HG02571 (cell line): ENCODE results near the gene RPL28.
"Not testable (repeated sequence)": the region's sequence is repeated elsewhere in the genome, so short reads cannot be mapped to it uniquely, and the experiment has no call there.

Source experiments
- ATAC-seq: cut with Tn5 transposase; IDR thresholded peaks from one replicate; pipeline ENCODE4 v1.9.1; 2021; ENCODE audit warnings: mild to moderate bottlenecking, moderate library complexity; ENCODE audit not compliant: unreplicated experiment

The RPL28 gene

GRCh38 chr19:55391191-55391670 is 5.5 kb downstream of the RPL28 start:
- no peak for ATAC-seq

- no peak for ATAC-seq
Observed at GRCh38 chr19:55391702-55392615, 6.2 kb downstream of the RPL28 start.

- no peak for ATAC-seq
Observed at GRCh38 chr19:55392820-55393761, 7.4 kb downstream of the RPL28 start.

- ATAC-seq = no peak
Observed at GRCh38 chr19:55398200-55398925, 12.6 kb downstream of the RPL28 start.

- no peak for ATAC-seq
Observed at GRCh38 chr19:55400281-55401087, 14.8 kb downstream of the RPL28 start.

- not testable (repeated sequence) for ATAC-seq
Observed at GRCh38 chr19:55401390-55401789, 15.7 kb downstream of the RPL28 start.

GRCh38 chr19:55402509-55402908 is 16.8 kb downstream of the RPL28 start:
- ATAC-seq = no peak

- ATAC-seq = no peak
Observed at GRCh38 chr19:55405638-55406037, 19.9 kb downstream of the RPL28 start.

- no peak for ATAC-seq
Observed at GRCh38 chr19:55406091-55406825, 20.5 kb downstream of the RPL28 start.

- no peak for ATAC-seq
Observed at GRCh38 chr19:55406826-55407549, 21.3 kb downstream of the RPL28 start.

GRCh38 chr19:55407550-55407799 is 21.7 kb downstream of the RPL28 start, which contains the start of gene UBE2S:
Gene UBE2S (minus strand): TSS chr19:55407788. CDS start chr19:55407589, 199 bp downstream.
- ATAC-seq = peak; percentile 19

GRCh38 chr19:55407800-55408532 is 22.2 kb downstream of the RPL28 start:
- ATAC-seq = peak; percentile 74

GRCh38 chr19:55408533-55408872 is 22.8 kb downstream of the RPL28 start:
- no peak for ATAC-seq

- not testable (repeated sequence) for ATAC-seq
Observed at GRCh38 chr19:55409179-55409578, 23.4 kb downstream of the RPL28 start.

GRCh38 chr19:55410168-55410567 is 24.4 kb downstream of the RPL28 start:
- no peak for ATAC-seq

- ATAC-seq = no peak
Observed at GRCh38 chr19:55418185-55418584, 32.5 kb downstream of the RPL28 start.

GRCh38 chr19:55419103-55419502 is 33.4 kb downstream of the RPL28 start:
- no peak for ATAC-seq

GRCh38 chr19:55419624-55420236 is 34.0 kb downstream of the RPL28 start:
- ATAC-seq = no peak
